A549 (cell line): ENCODE data around the gene MALRD1. TPM values are rescaled to one million over a fixed set of nuclear protein-coding genes. Genes with fewer than 3 reads are reported as not detected.

ENCODE experiments used
- ATAC-seq, 2 experiments: fragments of 200-7000 bp in 1 of 2; fragments of >200 bp in 1 of 2; cut with Nextera tagmentation in 1 of 2; cut with Tn5 transposase in 1 of 2; 3 replicates each; pipeline versions ENCODE4 v1.8.0 to v1.9.1; 2018 to 2020; ENCODE audit warnings: mild to moderate bottlenecking in 1 of 2, moderate library complexity in 1 of 2
- CTCF ChIA-PET: fragments of 300-600 bp; sonication (Branson Sonifier 250); formaldehyde crosslinking; extraction: SDS; loops from one replicate; lab custom pipeline; 2021; ENCODE audit warnings: antibody characterized with exemption, inconsistent platforms; lab: Yijun Ruan, JAX
- POLR2A ChIA-PET: fragments of 350-600 bp; formaldehyde crosslinking; extraction: SDS; loops from one replicate; lab custom pipeline; 2021; ENCODE audit warnings: antibody characterized with exemption, inconsistent platforms; lab: Yijun Ruan, JAX
- DNase-seq, 2 experiments: peaks; one replicate each; pipeline versions ENCODE4 v3.0.0 to v3.0.0-alpha.2; 2011 to 2016; ENCODE audit warnings: low read depth in 1 of 2, low spot score in 1 of 2
- FAIRE-seq: peaks from 2 replicates; lab custom pipeline; 2011; peaks lifted over from hg19 to GRCh38; lab: Jason Lieb, UNC
- H3K27ac ChIP-seq, 2 experiments: fragments of >200 bp; sonication (Bioruptor Twin); formaldehyde crosslinking; 3 replicates each; pipeline ENCODE4 v1.5.1; 2016 to 2017
- H3K4me1 ChIP-seq: fragments of >200 bp; sonication (Bioruptor Twin); formaldehyde crosslinking; 3 replicates; pipeline ENCODE4 v1.6.1; 2016
- H3K4me2 ChIP-seq: fragments of >200 bp; sonication (Bioruptor Twin); formaldehyde crosslinking; 3 replicates; pipeline ENCODE4 v1.6.1; 2016
- H3K4me3 ChIP-seq: fragments of >200 bp; sonication (Bioruptor Twin); formaldehyde crosslinking; 3 replicates; pipeline ENCODE4 v1.5.1; 2016
- H3K9me3 ChIP-seq: fragments of >200 bp; sonication (Bioruptor Twin); formaldehyde crosslinking; 3 replicates; pipeline ENCODE4 v1.6.1; 2016
- CBX8 ChIP-seq: fragments of 200-600 bp; sonication (generic); IDR thresholded peaks from 2 replicates; pipeline ENCODE4 v1.6.1; 2016
- CHD4 ChIP-seq: fragments of 200-600 bp; sonication (generic); IDR thresholded peaks from 2 replicates; pipeline ENCODE4 v1.6.1; 2016; ENCODE audit warnings: antibody characterized with exemption, mild to moderate bottlenecking, borderline replicate concordance
- EHMT2 ChIP-seq: fragments of 200-600 bp; sonication (generic); IDR thresholded peaks from 2 replicates; pipeline ENCODE4 v1.6.1; 2016; ENCODE audit warnings: antibody characterized with exemption, low read depth, mild to moderate bottlenecking, moderate library complexity
- ESRRA ChIP-seq: fragments of 150-350 bp; IDR thresholded peaks from 2 replicates; pipeline ENCODE4 v1.6.1; 2014; ENCODE audit warnings: mild to moderate bottlenecking, low read length, borderline replicate concordance
- FOSB ChIP-seq: fragments of 250-450 bp; sonication (Bioruptor Pico); IDR thresholded peaks from 2 replicates; pipeline ENCODE4 v1.5.0; 2020; ENCODE audit warnings: mild to moderate bottlenecking, moderate library complexity
- FOSL2 ChIP-seq, 2 experiments: fragments of 450-650 bp in 1 of 2; fragments of >200 bp in 1 of 2; sonication (Bioruptor Twin) in 1 of 2; formaldehyde crosslinking; IDR thresholded peaks; 2 replicates each; pipeline versions ENCODE4 v1.5.0 to v1.6.1; 2016 to 2020; ENCODE audit warnings: mild to moderate bottlenecking in 1 of 2, moderate library complexity in 1 of 2
- FOXS1 ChIP-seq: fragments of 250-450 bp; sonication (Bioruptor Pico); IDR thresholded peaks from 2 replicates; pipeline ENCODE4 v1.5.0; 2020; ENCODE audit warnings: mild to moderate bottlenecking, moderate library complexity
- HDAC2 ChIP-seq: fragments of 200-600 bp; sonication (generic); IDR thresholded peaks from 2 replicates; pipeline ENCODE4 v1.6.1; 2016
- HOXA7 ChIP-seq: fragments of 250-450 bp; sonication (Bioruptor Pico); IDR thresholded peaks from 2 replicates; pipeline ENCODE4 v1.5.0; 2020; ENCODE audit warnings: mild to moderate bottlenecking, moderate library complexity
- HOXB5 ChIP-seq: fragments of 250-450 bp; sonication (Bioruptor Pico); IDR thresholded peaks from 2 replicates; pipeline ENCODE4 v1.5.0; 2020; ENCODE audit warnings: mild to moderate bottlenecking, moderate library complexity
- JUNB ChIP-seq: fragments of >200 bp; sonication (Bioruptor Twin); formaldehyde crosslinking; IDR thresholded peaks from 2 replicates; pipeline ENCODE4 v1.6.1; 2016
- KDM1A ChIP-seq: fragments of 200-600 bp; sonication (generic); IDR thresholded peaks from 2 replicates; pipeline ENCODE4 v1.6.1; 2016; ENCODE audit warnings: low read depth, mild to moderate bottlenecking
- MAZ ChIP-seq: fragments of 150-350 bp; IDR thresholded peaks from 2 replicates; pipeline ENCODE4 v1.6.1; 2014; ENCODE audit warnings: antibody characterized with exemption, low read depth, low read length, borderline replicate concordance
- NR3C1 ChIP-seq: fragments of >200 bp; sonication (Bioruptor Twin); formaldehyde crosslinking; IDR thresholded peaks from 3 replicates; pipeline ENCODE4 v1.6.1; 2017
- PHF8 ChIP-seq: fragments of 200-600 bp; sonication (generic); IDR thresholded peaks from 2 replicates; pipeline ENCODE4 v1.6.1; 2016; ENCODE audit warnings: low read depth, mild to moderate bottlenecking, antibody characterized with exemption, moderate library complexity, borderline replicate concordance
- POLR2AphosphoS2 ChIP-seq: conservative IDR thresholded peaks from 2 replicates; pipeline ENCODE4 v1.6.1; 2012; ENCODE audit warnings: low read length, improper control_type of control experiment, inconsistent platforms
- RARB ChIP-seq: fragments of 250-450 bp; sonication (Bioruptor Pico); IDR thresholded peaks from 2 replicates; pipeline ENCODE4 v1.8.0; 2021; ENCODE audit warnings: mild to moderate bottlenecking, moderate library complexity
- RCOR1 ChIP-seq: fragments of 150-350 bp; IDR thresholded peaks from 2 replicates; pipeline ENCODE4 v1.6.1; 2014; ENCODE audit warnings: antibody characterized with exemption, low read length, low read depth
- RFX5 ChIP-seq: fragments of 450-650 bp; IDR thresholded peaks from 2 replicates; pipeline ENCODE4 v1.7.1; 2014; ENCODE audit warnings: antibody characterized with exemption, mild to moderate bottlenecking, moderate library complexity
- RNF2 ChIP-seq: fragments of 200-600 bp; sonication (generic); IDR thresholded peaks from 2 replicates; pipeline ENCODE4 v1.6.1; 2016; ENCODE audit warnings: low read depth, mild to moderate bottlenecking, antibody characterized with exemption, moderate library complexity, borderline replicate concordance
- ZC3H11A ChIP-seq: fragments of 450-650 bp; IDR thresholded peaks from 2 replicates; pipeline ENCODE4 v1.6.1; 2014; ENCODE audit warnings: antibody characterized with exemption, mild to moderate bottlenecking
- WGBS: methylation state at CpG from one replicate; pipeline ENCODE4 v1.1.6; 2017; ENCODE audit errors: missing lambda C conversion rate; 5-methylcytosine and 5-hydroxymethylcytosine counted together
- polyA plus RNA-seq, 4 experiments: library from polyadenylated mRNA; depleted of rRNA in 3 of 4; stranded (reverse); fragments of >200 nt; fragmentation: RNase III in 1 of 4; extraction: RNeasy Plus Mini Kit Qiagen cat#74134 plus additional on column Dnase treatment in 1 of 4; gene quantifications; 2 replicates in 3 of 4; 3 replicates in 1 of 4; pipeline ENCODE4 v1.2.3, GENCODE V29; 2011 to 2017
- TF ChIP-seq, protein P1 (sequence below): IDR thresholded peaks from 2 replicates; pipeline ENCODE4 v1.6.1; 2012
- TF ChIP-seq, protein P2 (sequence below): IDR thresholded peaks from 2 replicates; pipeline ENCODE4 v1.6.1; 2012
- TF ChIP-seq, protein P3 (sequence below): IDR thresholded peaks from 2 replicates; pipeline ENCODE4 v1.6.1; 2012; ENCODE audit warnings: low read depth, borderline replicate concordance
- TF ChIP-seq, protein P4 (sequence below): fragments of >200 bp; sonication (Bioruptor Twin); formaldehyde crosslinking; IDR thresholded peaks from 2 replicates; pipeline ENCODE4 v1.6.1; 2016
- TF ChIP-seq, protein P5 (sequence below): fragments of 150-350 bp; IDR thresholded peaks from 2 replicates; pipeline ENCODE4 v1.6.1; 2014; ENCODE audit warnings: low read depth, mild to moderate bottlenecking, low read length
- TF ChIP-seq, protein P6 (sequence below): fragments of >200 bp; sonication (Bioruptor Twin); formaldehyde crosslinking; IDR thresholded peaks from 3 replicates; pipeline ENCODE4 v1.5.1; 2016

MALRD1 gene
- polyA plus RNA-seq, 2 of the 4 experiments (the other 2 are of a cell fraction) = not detected

DNA sequence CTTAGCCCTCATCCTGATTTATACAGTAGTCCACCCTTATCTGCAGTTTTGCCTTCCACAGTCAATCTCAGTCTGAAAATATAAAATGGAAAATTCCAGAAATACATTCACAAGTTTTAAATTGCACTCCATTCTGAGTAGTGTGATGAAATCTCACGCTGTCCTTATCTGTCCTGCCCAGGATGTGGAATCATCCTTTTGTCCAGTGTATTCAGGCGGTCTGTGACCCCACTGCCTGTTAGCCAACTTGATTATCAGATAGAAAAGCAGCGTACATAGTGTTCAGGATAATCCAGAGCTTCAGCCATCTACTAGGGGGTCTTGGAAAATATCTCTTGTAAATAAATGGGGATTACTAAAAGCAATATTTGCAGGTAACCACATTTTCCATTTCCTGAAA lies 146.3 kb downstream of the MALRD1 start:
- Histone ChIP-seq H3K4me1 (no peaks in the 10 kb centered on the region), H3K4me2 (no peak overlapping the region), H3K4me3 (no peak overlapping the region), H3K27ac (no peak overlapping the region), H3K9me3 (no peaks in the 10 kb centered on the region)
- ATAC-seq (no peak), FAIRE-seq (no peak), DNase-seq (no peak)
- ChIA-PET CTCF (no interaction called here), POLR2A (no interaction called here)
- TF ChIP-seq, protein P1, sequence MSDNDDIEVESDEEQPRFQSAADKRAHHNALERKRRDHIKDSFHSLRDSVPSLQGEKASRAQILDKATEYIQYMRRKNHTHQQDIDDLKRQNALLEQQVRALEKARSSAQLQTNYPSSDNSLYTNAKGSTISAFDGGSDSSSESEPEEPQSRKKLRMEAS = no peak
- TF ChIP-seq, protein P2, sequence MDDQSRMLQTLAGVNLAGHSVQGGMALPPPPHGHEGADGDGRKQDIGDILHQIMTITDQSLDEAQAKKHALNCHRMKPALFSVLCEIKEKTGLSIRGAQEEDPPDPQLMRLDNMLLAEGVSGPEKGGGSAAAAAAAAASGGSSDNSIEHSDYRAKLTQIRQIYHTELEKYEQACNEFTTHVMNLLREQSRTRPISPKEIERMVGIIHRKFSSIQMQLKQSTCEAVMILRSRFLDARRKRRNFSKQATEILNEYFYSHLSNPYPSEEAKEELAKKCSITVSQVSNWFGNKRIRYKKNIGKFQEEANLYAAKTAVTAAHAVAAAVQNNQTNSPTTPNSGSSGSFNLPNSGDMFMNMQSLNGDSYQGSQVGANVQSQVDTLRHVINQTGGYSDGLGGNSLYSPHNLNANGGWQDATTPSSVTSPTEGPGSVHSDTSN = no peak
- TF ChIP-seq JUNB (no peak), RFX5 (no peak), RARB (CRISPR knock-in tag) (no peak), KDM1A (no peak), FOSB (CRISPR knock-in tag) (no peak), NR3C1 (no peak), FOSL2 (IDR thresholded peaks at IDR 0.05) (no peak), FOSL2 (CRISPR knock-in tag; IDR thresholded peaks at IDR 0.05) (no peak), POLR2AphosphoS2 (no peak), ESRRA (no peak), HOXA7 (CRISPR knock-in tag) (no peak), HDAC2 (no peak)
- TF ChIP-seq, protein P3, sequence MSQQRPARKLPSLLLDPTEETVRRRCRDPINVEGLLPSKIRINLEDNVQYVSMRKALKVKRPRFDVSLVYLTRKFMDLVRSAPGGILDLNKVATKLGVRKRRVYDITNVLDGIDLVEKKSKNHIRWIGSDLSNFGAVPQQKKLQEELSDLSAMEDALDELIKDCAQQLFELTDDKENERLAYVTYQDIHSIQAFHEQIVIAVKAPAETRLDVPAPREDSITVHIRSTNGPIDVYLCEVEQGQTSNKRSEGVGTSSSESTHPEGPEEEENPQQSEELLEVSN = no peak
- TF ChIP-seq, protein P4, sequence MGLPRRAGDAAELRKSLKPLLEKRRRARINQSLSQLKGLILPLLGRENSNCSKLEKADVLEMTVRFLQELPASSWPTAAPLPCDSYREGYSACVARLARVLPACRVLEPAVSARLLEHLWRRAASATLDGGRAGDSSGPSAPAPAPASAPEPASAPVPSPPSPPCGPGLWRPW = no peak
- 11% methylated on average over 3 of the region's 3 CpGs for WGBS

DNA sequence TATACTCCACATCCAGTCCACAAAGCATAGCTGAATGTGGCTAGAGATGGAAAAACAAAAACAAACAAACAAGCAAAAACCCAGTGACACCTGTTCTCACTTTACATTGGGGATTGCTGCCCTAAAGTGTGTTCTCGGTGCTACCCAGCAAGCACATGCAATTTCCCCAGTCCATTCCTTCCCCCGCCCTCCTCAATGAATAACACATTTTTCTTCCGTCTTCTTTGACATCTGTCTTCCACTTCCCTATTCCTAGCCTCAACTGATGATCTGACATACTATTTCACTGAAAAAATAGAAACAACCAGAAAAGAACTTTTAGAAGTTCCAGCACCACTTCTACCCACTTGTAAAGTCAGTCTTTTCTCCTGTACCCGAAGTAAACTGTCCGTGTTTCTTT lies 147.1 kb downstream of the MALRD1 start:
- DNase-seq (no peak), ATAC-seq (no peak), FAIRE-seq (no peak)
- no peaks in the 10 kb centered on the region for H3K4me1 ChIP-seq
- no peak overlapping the region for H3K4me2 ChIP-seq
- 20% methylated on average over 5 of the region's 5 CpGs for WGBS
- H3K9me3 ChIP-seq = no peaks in the 10 kb centered on the region
- TF ChIP-seq RNF2 (no peak), CBX8 (no peak), RCOR1 (no peak), FOSB (CRISPR knock-in tag) (no peak), POLR2AphosphoS2 (no peak), EHMT2 (no peak), CHD4 (no peak), FOXS1 (CRISPR knock-in tag) (no peak), MAZ (no peak), ESRRA (no peak), HOXB5 (no peak), NR3C1 (no peak), PHF8 (no peak), ZC3H11A (no peak)
- TF ChIP-seq, protein P5, sequence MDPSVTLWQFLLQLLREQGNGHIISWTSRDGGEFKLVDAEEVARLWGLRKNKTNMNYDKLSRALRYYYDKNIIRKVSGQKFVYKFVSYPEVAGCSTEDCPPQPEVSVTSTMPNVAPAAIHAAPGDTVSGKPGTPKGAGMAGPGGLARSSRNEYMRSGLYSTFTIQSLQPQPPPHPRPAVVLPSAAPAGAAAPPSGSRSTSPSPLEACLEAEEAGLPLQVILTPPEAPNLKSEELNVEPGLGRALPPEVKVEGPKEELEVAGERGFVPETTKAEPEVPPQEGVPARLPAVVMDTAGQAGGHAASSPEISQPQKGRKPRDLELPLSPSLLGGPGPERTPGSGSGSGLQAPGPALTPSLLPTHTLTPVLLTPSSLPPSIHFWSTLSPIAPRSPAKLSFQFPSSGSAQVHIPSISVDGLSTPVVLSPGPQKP = no peak
- TF ChIP-seq, protein P6, sequence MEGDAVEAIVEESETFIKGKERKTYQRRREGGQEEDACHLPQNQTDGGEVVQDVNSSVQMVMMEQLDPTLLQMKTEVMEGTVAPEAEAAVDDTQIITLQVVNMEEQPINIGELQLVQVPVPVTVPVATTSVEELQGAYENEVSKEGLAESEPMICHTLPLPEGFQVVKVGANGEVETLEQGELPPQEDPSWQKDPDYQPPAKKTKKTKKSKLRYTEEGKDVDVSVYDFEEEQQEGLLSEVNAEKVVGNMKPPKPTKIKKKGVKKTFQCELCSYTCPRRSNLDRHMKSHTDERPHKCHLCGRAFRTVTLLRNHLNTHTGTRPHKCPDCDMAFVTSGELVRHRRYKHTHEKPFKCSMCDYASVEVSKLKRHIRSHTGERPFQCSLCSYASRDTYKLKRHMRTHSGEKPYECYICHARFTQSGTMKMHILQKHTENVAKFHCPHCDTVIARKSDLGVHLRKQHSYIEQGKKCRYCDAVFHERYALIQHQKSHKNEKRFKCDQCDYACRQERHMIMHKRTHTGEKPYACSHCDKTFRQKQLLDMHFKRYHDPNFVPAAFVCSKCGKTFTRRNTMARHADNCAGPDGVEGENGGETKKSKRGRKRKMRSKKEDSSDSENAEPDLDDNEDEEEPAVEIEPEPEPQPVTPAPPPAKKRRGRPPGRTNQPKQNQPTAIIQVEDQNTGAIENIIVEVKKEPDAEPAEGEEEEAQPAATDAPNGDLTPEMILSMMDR = no peak
- CTCF ChIA-PET = interaction anchor here (0.6 kb wide), 1 partner anchor 15 kb away, joined by 4 read pairs; no protein-coding TSS in a partner anchor
- H3K27ac ChIP-seq = no peak overlapping the region
- no peak overlapping the region for H3K4me3 ChIP-seq
- POLR2A ChIA-PET = no interaction called here
